ENCODE results near the gene ZNF133. TPM values are rescaled to one million over a fixed set of nuclear protein-coding genes. Genes with fewer than 3 reads are reported as not detected.
A peak's percentile ranks its signal among the peaks of the same experiment; 100 is the strongest.
"Not testable (repeated sequence)": the region's sequence is repeated elsewhere in the genome, so short reads cannot be mapped to it uniquely, and the experiment has no call there.

ZNF133 gene
- total RNA-seq, 2 donors from 2014 or later, result 6.2 to 9.3 TPM

DNA sequence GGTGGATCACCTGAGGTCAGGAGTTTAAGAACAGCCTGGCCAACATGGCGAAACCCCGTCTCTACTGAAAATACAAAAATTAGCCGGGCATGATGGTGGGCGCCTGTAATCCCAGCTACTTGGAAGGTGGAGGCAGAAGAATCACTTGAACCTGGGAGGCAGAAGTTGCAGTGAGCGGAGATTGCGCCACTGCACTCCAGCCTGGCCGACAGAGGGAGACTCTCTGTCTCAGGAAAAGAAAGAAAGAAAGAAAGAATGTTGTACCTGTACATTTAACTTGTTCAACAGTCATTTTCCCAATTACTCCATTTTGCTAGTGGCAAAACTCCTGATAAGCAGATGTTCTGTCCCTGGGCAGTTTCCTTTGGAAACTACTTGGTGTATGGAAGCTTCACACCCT lies 12.4 kb upstream of the ZNF133 start:
- intact Hi-C loops (cut with DNase I, micrococcal nuclease), result loop anchor here in 1 of 2 donors (5.0 kb wide), 1 partner anchor 769 kb away; no protein-coding TSS in a partner anchor
- not testable (repeated sequence) for DNase-seq, ATAC-seq

DNA sequence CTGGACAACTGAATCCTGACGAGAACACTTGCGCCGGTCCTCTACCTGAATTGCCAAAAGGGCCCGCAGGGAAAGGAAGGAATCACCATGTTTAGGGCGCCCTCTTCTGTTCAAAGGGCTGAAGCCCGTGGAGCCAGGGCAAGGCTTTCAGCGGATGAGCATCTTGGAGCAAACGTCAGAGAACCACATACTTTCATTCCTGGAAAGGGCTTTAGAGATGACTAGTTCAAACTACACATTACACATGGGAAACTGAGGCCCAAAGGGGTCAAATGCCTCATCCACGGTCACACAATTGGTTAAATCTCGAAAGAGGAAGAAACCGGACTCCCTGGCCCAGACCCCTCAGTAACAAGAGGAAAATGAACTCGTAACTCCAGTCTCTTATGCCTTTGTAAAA lies 11.5 kb upstream of the ZNF133 start:
- intact Hi-C loops (cut with DNase I, micrococcal nuclease), result loop anchor here in 1 of 2 donors (5.0 kb wide), 1 partner anchor 770 kb away; no protein-coding TSS in a partner anchor
- peak; percentile 48 to 75 for DNase-seq
- ATAC-seq, result peak; percentile 97

DNA sequence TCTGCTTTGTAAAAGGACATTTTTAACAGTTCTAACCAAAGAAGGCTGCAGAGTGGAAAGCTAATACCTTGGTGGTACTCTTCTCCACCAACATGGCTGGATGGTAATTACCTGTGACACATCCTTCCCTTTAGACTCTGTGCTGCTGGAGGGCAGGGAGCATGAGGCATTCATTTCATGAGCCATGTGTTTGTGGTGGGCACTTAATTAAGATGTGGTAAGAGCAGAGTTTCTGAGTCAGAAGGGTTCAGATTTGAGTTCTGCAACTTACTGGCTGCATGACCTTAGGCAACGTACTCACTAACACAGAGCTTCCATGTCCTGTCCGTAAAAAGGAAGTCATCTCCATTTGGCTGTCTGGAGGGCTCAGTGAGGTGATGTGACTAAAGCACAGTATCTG lies 9.1 kb upstream of the ZNF133 start:
- ATAC-seq (no peak), DNase-seq (no peak)
- intact Hi-C loops (cut with DNase I, micrococcal nuclease), result loop anchor here in 1 of 2 donors (5.0 kb wide), 1 partner anchor 772 kb away; no protein-coding TSS in a partner anchor

DNA sequence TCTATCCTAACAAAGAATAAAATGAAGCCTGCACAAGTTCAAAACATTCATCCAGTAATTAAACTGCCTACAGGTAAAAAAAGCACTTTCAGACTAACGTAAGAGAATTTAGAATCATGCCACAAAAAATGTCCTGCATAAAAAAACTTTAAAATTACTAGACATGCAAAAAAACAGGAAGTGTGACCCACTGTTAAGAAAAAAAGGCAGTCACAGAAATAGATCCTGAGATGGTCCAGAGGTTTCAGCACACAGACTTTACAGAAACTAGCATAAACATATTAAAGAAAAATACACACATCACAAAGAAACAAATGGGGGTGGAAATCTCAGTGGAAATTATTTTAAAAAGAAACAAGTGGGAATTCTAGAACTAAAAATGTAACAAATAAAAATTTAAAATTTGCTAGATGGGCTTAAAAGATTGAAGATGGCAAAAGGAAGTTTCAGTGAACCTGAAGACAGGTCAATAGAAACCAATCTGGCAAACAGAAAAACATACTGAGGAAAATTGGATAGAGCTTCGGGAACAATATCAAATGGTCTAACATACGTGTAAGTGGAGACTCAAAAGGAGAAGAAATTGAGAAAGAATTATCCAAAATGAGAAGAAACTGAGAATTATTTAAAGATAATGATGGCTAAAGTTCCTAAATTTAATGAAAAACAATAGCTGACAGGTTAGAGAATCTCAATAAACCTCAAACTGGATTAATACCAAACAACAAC lies 3.4 kb upstream of the ZNF133 start:
- ATAC-seq (no peak), DNase-seq (no peak)
- intact Hi-C loops (cut with DNase I, micrococcal nuclease), result no loop called here

- ATAC-seq, result peak; percentile 14
- peak in 1 of 2 donors; percentile 48 for DNase-seq
- intact Hi-C loops (cut with DNase I, micrococcal nuclease), result no loop called here
Measured at GRCh38 chr20:18287546-18287914, 797 bp upstream of the ZNF133 start.

DNA sequence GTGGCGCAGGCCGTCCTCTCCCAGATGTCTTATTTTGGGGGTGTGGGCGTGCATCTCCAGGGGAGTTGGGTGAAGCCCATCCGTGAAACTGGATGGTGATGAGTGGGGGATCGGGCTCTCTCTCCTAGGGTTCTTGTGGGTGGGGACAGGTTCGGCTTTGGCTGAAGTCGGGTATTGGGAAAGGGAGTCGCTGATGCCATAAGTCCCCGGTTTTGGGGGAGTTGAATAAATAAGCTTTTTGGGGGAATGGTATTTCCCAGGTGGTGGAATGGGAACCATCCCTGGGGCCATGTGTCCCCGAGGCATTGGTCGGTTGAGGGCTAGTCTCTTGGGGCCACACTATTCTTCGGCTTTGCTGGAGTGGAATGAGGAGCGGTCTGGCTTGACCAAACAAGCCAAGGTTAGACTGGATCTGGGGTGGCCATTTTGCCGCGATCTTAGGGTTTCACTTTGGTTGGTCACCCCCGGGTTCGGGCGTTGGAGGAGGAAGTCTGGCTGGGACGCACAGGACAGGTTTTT lies 481 bp downstream of the ZNF133 start:
- peak in 1 of 2 donors; percentile 21 for DNase-seq
- ATAC-seq, result peak; percentile 7
- intact Hi-C loops (cut with DNase I, micrococcal nuclease), result no loop called here

DNA sequence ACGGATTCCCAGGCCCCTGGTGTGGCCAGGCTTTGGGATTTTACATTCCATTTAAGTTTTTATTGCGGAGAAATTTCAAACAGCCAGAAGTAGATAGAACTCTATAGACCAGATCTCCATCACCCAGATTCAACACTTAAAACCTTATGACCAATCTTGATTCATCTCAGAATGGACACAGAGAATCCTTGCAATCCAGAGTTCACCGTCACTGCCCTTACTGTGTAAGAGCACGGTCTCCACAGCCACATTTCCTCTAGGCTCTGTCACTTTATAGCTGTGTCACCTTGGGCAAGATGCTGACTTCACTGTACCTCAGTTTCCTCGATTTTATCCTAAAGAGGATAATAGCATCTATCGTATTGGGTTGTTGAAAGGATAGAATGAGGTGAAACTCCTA lies 979 bp downstream of the ZNF133 start:
- DNase-seq (no peak), ATAC-seq (no peak)
- intact Hi-C loops (cut with DNase I, micrococcal nuclease), result no loop called here

- ATAC-seq (no peak), DNase-seq (no peak)
- intact Hi-C loops (cut with DNase I, micrococcal nuclease), result no loop called here
Measured at GRCh38 chr20:18299364-18299763, 11.0 kb downstream of the ZNF133 start.

GRCh38 chr20:18304618-18305017 lies 16.3 kb downstream of the ZNF133 start:
- intact Hi-C loops (cut with DNase I, micrococcal nuclease), result no loop called here

GRCh38 chr20:18307301-18307700 lies 19.0 kb downstream of the ZNF133 start:
- DNase-seq (no peak), ATAC-seq (no peak)
- intact Hi-C loops (cut with DNase I, micrococcal nuclease), result no loop called here

More at GRCh38 chr20:18304618-18305017, 16.3 kb downstream of the ZNF133 start:
- DNase-seq (no peak), ATAC-seq (no peak)

GRCh38 chr20:18310051-18310450 lies 21.7 kb downstream of the ZNF133 start:
- ATAC-seq, result no peak
- intact Hi-C loops (cut with DNase I, micrococcal nuclease), result no loop called here
- no peak for DNase-seq

DNA sequence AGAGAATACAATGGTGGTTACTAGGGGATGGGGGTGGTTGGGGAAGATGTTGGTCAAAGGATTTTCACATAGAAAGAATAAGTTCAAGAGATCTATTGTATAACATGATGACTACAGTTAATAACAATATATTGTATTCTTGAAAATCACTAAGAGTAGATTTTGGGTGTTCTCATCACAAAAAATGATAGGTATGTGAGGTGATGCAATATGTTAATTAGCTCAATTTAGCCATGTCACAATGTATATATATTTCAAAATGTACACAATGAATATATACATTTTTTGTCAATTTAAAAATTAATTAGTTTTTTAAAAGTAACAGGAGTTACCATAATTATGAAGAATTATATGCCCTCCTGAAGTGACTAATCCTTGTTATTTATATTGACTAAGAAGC lies 22.3 kb downstream of the ZNF133 start:
- DNase-seq, result no peak
- intact Hi-C loops (cut with DNase I, micrococcal nuclease), result no loop called here
- no peak for ATAC-seq

GRCh38 chr20:18312723-18313122 lies 24.4 kb downstream of the ZNF133 start:
- intact Hi-C loops (cut with DNase I, micrococcal nuclease), result no loop called here
- DNase-seq, result no peak
- no peak for ATAC-seq

GRCh38 chr20:18313411-18313810 lies 25.1 kb downstream of the ZNF133 start:
- DNase-seq (no peak), ATAC-seq (peak; percentile 74)
- intact Hi-C loops (cut with DNase I, micrococcal nuclease), result no loop called here

DNA sequence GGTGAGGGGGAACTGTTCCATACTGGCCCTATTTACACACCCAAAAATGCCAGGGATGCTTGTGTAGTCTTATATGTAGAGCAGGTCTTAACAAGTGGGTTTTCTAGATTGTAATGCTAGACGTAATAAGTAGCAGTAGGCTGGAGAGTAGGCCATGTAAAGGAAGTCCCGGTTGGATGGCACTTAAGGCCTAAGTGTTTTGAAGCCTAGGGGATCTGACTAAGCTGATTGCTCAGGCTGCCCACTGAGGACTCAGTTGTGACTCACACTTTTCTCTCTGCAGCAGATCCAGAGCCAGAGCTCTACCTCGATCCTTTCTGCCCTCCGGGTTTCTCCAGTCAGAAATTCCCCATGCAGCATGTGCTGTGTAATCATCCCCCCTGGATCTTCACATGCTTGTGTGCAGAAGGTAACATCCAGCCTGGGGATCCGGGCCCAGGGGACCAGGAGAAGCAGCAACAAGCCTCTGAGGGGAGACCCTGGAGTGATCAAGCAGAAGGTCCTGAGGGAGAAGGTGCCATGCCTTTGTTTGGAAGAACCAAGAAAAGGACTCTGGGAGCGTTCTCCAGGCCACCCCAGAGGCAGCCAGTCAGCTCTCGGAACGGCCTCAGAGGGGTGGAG lies 26.6 kb downstream of the ZNF133 start:
- DNase-seq, result no peak
- intact Hi-C loops (cut with DNase I, micrococcal nuclease), result no loop called here
- no peak for ATAC-seq

DNA sequence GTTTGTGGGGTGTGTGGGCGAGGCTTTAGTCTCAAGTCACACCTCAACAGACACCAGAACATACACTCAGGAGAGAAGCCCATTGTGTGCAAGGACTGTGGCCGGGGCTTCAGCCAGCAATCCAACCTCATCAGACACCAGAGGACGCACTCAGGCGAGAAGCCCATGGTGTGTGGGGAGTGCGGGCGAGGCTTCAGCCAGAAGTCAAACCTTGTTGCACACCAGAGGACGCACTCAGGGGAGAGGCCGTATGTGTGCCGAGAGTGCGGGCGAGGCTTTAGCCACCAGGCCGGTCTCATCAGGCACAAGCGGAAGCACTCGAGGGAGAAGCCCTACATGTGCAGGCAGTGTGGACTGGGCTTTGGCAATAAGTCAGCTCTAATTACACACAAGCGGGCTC lies 27.8 kb downstream of the ZNF133 start:
- ATAC-seq (no peak), DNase-seq (no peak)
- intact Hi-C loops (cut with DNase I, micrococcal nuclease), result no loop called here

DNA sequence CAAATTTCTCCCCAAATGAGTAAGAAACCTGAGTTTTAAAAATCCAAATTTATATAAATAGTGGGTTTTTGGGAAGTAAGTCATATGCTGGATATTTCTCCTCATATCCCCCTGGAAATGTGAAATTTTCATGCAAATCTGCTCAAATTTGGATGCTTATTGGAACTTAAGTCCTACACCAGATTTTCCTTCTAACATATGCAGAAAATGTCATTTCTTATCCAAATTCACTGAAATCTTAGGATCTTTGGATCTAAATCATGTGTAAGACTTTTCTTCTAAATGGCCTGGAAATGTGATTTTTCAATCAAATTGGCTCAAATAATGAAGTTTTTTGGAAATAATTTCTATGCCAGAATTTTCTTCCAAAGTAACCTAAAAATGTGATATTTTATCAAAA lies 33.0 kb downstream of the ZNF133 start:
- intact Hi-C loops (cut with DNase I, micrococcal nuclease), result no loop called here
- DNase-seq (no peak), ATAC-seq (no peak)

DNA sequence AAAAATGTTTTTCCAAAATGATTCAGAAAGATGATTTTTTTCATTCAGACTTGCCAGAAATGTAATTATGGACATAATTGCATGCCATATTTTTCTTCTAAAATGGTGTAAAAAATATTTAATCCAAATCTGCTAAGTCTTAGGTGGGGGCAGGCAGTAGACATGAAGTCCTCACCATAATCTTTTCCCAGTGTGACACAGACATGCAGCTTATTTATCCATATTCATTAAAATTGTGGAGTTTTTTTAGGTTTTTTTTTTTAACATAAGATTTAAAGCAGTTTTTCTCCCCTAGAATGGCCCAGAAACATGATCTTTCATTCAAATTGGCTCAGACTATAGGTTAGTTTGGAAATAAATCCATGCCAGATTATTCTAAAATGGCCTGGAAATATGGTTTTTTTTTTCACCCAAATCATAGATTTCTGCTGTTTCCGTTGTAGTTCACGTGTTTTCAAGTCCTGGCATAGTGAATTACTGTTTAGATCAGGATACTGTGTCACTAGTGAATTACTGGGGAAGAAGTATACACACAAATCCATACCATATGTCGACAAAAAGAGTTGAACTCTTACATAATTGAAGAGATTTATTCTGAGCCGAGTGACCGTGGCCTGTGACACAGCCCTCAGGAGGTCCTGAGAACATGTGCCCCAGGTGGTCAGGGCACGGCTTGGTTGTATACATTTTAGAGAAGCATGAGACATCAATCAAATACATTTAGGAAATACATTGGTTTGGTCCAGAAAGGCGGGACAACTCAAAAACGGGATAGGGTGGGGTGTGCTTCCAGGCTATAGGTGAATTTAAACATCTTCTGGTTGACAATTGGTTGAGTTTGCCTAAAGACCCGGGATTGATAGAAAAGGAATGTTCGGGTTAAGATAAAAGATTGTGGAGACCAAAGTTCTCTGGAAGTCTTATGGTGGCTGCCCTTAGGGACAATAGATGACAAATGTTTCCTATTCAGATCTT lies 33.9 kb downstream of the ZNF133 start:
- no peak for ATAC-seq
- intact Hi-C loops (cut with DNase I, micrococcal nuclease), result no loop called here

DNA sequence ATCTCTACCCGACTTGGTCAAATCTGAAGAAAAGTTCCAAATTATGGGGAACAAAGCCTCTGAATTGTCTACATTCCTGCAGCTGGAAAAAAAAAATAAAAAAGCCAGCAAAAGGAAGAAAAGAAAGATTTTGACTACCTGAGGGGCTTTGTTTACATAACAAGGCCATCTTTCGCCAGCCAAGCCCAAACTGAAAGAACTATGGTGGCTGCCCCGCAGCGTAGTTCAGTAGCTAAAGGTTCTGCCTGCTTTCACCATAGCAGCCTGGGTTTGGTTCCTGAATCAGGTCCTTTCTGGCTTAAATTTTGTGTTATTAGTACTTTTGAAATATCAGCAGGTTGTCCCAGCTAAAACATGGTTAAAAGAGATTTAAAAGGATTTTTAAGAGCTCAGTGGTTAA lies 35.4 kb downstream of the ZNF133 start:
- DNase-seq (no peak), ATAC-seq (no peak)

More for the DNA sequence above, 33.9 kb downstream of the ZNF133 start:
- no peak for DNase-seq

More for the DNA sequence above, 35.4 kb downstream of the ZNF133 start:
- intact Hi-C loops (cut with DNase I, micrococcal nuclease), result no loop called here
